Measurements from ENCODE around the gene TNFRSF19. TPM values are rescaled to one million over a fixed set of nuclear protein-coding genes. Genes with fewer than 3 reads are reported as not detected.

TNFRSF19 gene
- total RNA-seq, 1 experiment from 2014 or later = 63.4 TPM

- no peak overlapping the region for H3K4me3 ChIP-seq (ENCODE audit: low read depth, low read length)
- no peaks in the 10 kb centered on the region for H3K36me3 ChIP-seq (ENCODE audit: control insufficient read depth, insufficient read depth, low read length)
- CTCF ChIA-PET = no interaction called here
- no peaks in the 10 kb centered on the region for H3K27me3 Mint-ChIP-seq (ENCODE audit: insufficient read depth, unreplicated experiment)
- H3K4me1 Mint-ChIP-seq (ENCODE audit: low read depth, unreplicated experiment) = peaks cover 6% of the 10 kb centered on the region
- TF ChIP-seq CTCF (IDR thresholded peaks at IDR 0.05; ENCODE audit: insufficient read depth in 1 of 2, low read depth in 1 of 2, low read length in 1 of 2, severe bottlenecking in 1 of 2, unreplicated experiment in 1 of 2) = no peak
- H3K9me3 Mint-ChIP-seq (ENCODE audit: unreplicated experiment) = no peaks in the 10 kb centered on the region
- H3K36me3 Mint-ChIP-seq (ENCODE audit: insufficient read depth, unreplicated experiment) = no peaks in the 10 kb centered on the region
- BruUV-seq (replicated peaks) = no TSS peak
- no peaks in the 10 kb centered on the region; the same call in 1 of the 2 replicates for H3K4me1 ChIP-seq
- no peak for DNase-seq
- H3K27ac Mint-ChIP-seq (ENCODE audit: unreplicated experiment) = no peak overlapping the region
- POLR2A ChIA-PET = no interaction called here
- intact Hi-C loops (cut with micrococcal nuclease; ENCODE audit: unreplicated experiment) = no loop called here
- no peaks in the 10 kb centered on the region for H3K27me3 ChIP-seq (replicated peaks; ENCODE audit: control insufficient read depth, insufficient read depth, low read length)
- no peaks in the 10 kb centered on the region for H3K9me3 ChIP-seq
- no peak overlapping the region for H3K4me3 Mint-ChIP-seq (ENCODE audit: unreplicated experiment)
Observed at GRCh38 chr13:23684647-23685046, 114.4 kb downstream of the TNFRSF19 start.

GRCh38 chr13:23685416-23685815, 115.2 kb downstream of the TNFRSF19 start:
- Histone ChIP-seq H3K4me3 (ENCODE audit: low read depth, low read length) (no peak overlapping the region), H3K36me3 (ENCODE audit: control insufficient read depth, insufficient read depth, low read length) (no peaks in the 10 kb centered on the region), H3K27me3 (replicated peaks; ENCODE audit: control insufficient read depth, insufficient read depth, low read length) (no peaks in the 10 kb centered on the region), H3K9me3 (no peaks in the 10 kb centered on the region), H3K4me1 (no peaks in the 10 kb centered on the region; the same call in 1 of the 2 replicates)
- BruUV-seq (replicated peaks) = no TSS peak
- Mint-ChIP-seq H3K4me3 (ENCODE audit: unreplicated experiment) (no peak overlapping the region), H3K9me3 (ENCODE audit: unreplicated experiment) (no peaks in the 10 kb centered on the region), H3K36me3 (ENCODE audit: insufficient read depth, unreplicated experiment) (no peaks in the 10 kb centered on the region), H3K4me1 (ENCODE audit: low read depth, unreplicated experiment) (peaks cover 6% of the 10 kb centered on the region), H3K27ac (ENCODE audit: unreplicated experiment) (no peak overlapping the region), H3K27me3 (ENCODE audit: insufficient read depth, unreplicated experiment) (no peaks in the 10 kb centered on the region)
- intact Hi-C loops (cut with micrococcal nuclease; ENCODE audit: unreplicated experiment) = no loop called here
- TF ChIP-seq CTCF (IDR thresholded peaks at IDR 0.05; ENCODE audit: insufficient read depth in 1 of 2, low read depth in 1 of 2, low read length in 1 of 2, severe bottlenecking in 1 of 2, unreplicated experiment in 1 of 2) = no peak
- ChIA-PET CTCF (no interaction called here), POLR2A (no interaction called here)
- no peak for DNase-seq

- Histone ChIP-seq H3K4me3 (ENCODE audit: low read depth, low read length) (no peak overlapping the region), H3K4me1 (no peaks in the 10 kb centered on the region; the same call in 1 of the 2 replicates), H3K27me3 (replicated peaks; ENCODE audit: control insufficient read depth, insufficient read depth, low read length) (no peaks in the 10 kb centered on the region), H3K9me3 (no peaks in the 10 kb centered on the region), H3K36me3 (ENCODE audit: control insufficient read depth, insufficient read depth, low read length) (no peaks in the 10 kb centered on the region)
- Mint-ChIP-seq H3K27me3 (ENCODE audit: insufficient read depth, unreplicated experiment) (no peaks in the 10 kb centered on the region), H3K27ac (ENCODE audit: unreplicated experiment) (no peak overlapping the region), H3K36me3 (ENCODE audit: insufficient read depth, unreplicated experiment) (no peaks in the 10 kb centered on the region), H3K4me3 (ENCODE audit: unreplicated experiment) (no peak overlapping the region), H3K4me1 (ENCODE audit: low read depth, unreplicated experiment) (no peaks in the 10 kb centered on the region), H3K9me3 (ENCODE audit: unreplicated experiment) (no peaks in the 10 kb centered on the region)
- no peak for DNase-seq
- no TSS peak for BruUV-seq (replicated peaks)
- no peak for TF ChIP-seq CTCF (IDR thresholded peaks at IDR 0.05; ENCODE audit: insufficient read depth in 1 of 2, low read depth in 1 of 2, low read length in 1 of 2, severe bottlenecking in 1 of 2, unreplicated experiment in 1 of 2)
- ChIA-PET POLR2A (no interaction called here), CTCF (no interaction called here)
- intact Hi-C loops (cut with micrococcal nuclease; ENCODE audit: unreplicated experiment) = no loop called here
Observed at GRCh38 chr13:23686948-23687347, 116.7 kb downstream of the TNFRSF19 start.
